Hepatocyte (in vitro differentiated cells): ENCODE data around the gene DPH2. TPM values are rescaled to one million over a fixed set of nuclear protein-coding genes. Genes with fewer than 3 reads are reported as not detected.
A peak's percentile ranks its signal among the peaks of the same experiment; 100 is the strongest.

Source experiments
- DNase-seq: peaks from one replicate; pipeline ENCODE4 v3.0.0-alpha.2; 2016; ENCODE audit warnings: low spot score
- H2AFZ ChIP-seq: fragments of 200-600 bp; sonication (generic); 2 replicates; pipeline ENCODE4 v1.6.0; 2016; ENCODE audit warnings: antibody characterized with exemption, mild to moderate bottlenecking
- H3K27ac ChIP-seq: fragments of 200-600 bp; sonication (generic); 2 replicates; pipeline ENCODE4 v1.5.1; 2016; ENCODE audit warnings: mild to moderate bottlenecking
- H3K27me3 ChIP-seq: fragments of 200-600 bp; sonication (generic); 2 replicates; pipeline ENCODE4 v1.6.1; 2016
- H3K36me3 ChIP-seq: fragments of 200-600 bp; sonication (generic); replicated peaks from 2 replicates; pipeline ENCODE4 v1.5.1; 2016; ENCODE audit warnings: low read depth; ENCODE audit not compliant: insufficient read depth
- H3K4me1 ChIP-seq: fragments of 200-600 bp; sonication (generic); 2 replicates; pipeline ENCODE4 v1.5.1; 2016; ENCODE audit warnings: mild to moderate bottlenecking, moderate library complexity; ENCODE audit not compliant: insufficient read depth
- H3K4me2 ChIP-seq: fragments of 200-600 bp; sonication (generic); 2 replicates; pipeline ENCODE4 v1.6.0; 2016
- H3K4me3 ChIP-seq: fragments of 200-600 bp; sonication (generic); 2 replicates; pipeline ENCODE4 v1.5.1; 2016; ENCODE audit warnings: mild to moderate bottlenecking
- H3K79me2 ChIP-seq: fragments of 200-600 bp; sonication (generic); 2 replicates; pipeline ENCODE4 v1.6.0; 2017; ENCODE audit warnings: mild to moderate bottlenecking
- H3K9me2 ChIP-seq: fragments of 200-600 bp; sonication (generic); replicated peaks from 2 replicates; pipeline ENCODE4 v1.6.0; 2017; ENCODE audit warnings: mild to moderate bottlenecking; ENCODE audit not compliant: insufficient read depth
- H3K9me3 ChIP-seq: fragments of 200-600 bp; sonication (generic); 2 replicates; pipeline ENCODE4 v1.5.1; 2016; ENCODE audit warnings: low read depth, mild to moderate bottlenecking
- H4K20me1 ChIP-seq: fragments of 200-600 bp; sonication (generic); 2 replicates; pipeline ENCODE4 v1.6.0; 2016; ENCODE audit warnings: mild to moderate bottlenecking; ENCODE audit not compliant: insufficient read depth, poor library complexity, severe bottlenecking
- CTCF ChIP-seq: fragments of 200-600 bp; sonication (generic); IDR thresholded peaks from 2 replicates; pipeline ENCODE4 v1.5.1; 2016; ENCODE audit warnings: antibody characterized with exemption, mild to moderate bottlenecking; ENCODE audit not compliant: poor library complexity
- EZH2 ChIP-seq: fragments of 200-600 bp; sonication (generic); IDR thresholded peaks from 2 replicates; pipeline ENCODE4 v1.6.1; 2016; ENCODE audit warnings: antibody characterized with exemption, mild to moderate bottlenecking, borderline replicate concordance
- EZH2phosphoT487 ChIP-seq: fragments of 200-600 bp; sonication (generic); IDR thresholded peaks from one replicate; pipeline ENCODE4 v1.6.1; 2018; ENCODE audit warnings: antibody characterized with exemption, mild to moderate bottlenecking, low read depth, moderate library complexity; ENCODE audit not compliant: unreplicated experiment, severe bottlenecking
- WGBS: methylation state at CpG from one replicate; pipeline ENCODE4 v1.1.6; 2016; ENCODE audit warnings: low lambda C conversion rate; ENCODE audit errors: missing lambda C conversion rate; 5-methylcytosine and 5-hydroxymethylcytosine counted together
- polyA plus RNA-seq: library from polyadenylated mRNA; unstranded; fragments of >200 nt; fragmentation: Nextera tagmentation; extraction: Ambion mirVana; gene quantifications from 2 replicates; pipeline ENCODE4 v1.2.1, GENCODE V29; 2016
- total RNA-seq: library from RNA; depleted of rRNA; stranded (reverse); fragments of >200 nt; gene quantifications from 2 replicates; pipeline ENCODE4 v1.2.3, GENCODE V29; 2014

The DPH2 gene
- total and polyA plus RNA-seq, 2 experiments from 2014 or later: 18.6 to 21.5 TPM

GRCh38 chr1:43976045-43976444, 6.2 kb downstream of the DPH2 start:
- no peaks in the 10 kb centered on the region for H3K9me2 ChIP-seq
- H3K79me2 ChIP-seq: peaks cover 47% of the 10 kb centered on the region
- H4K20me1 ChIP-seq: peaks cover 30% of the 10 kb centered on the region
- H3K4me3 ChIP-seq: peak overlapping the region; percentile 89
- no peaks in the 10 kb centered on the region for H3K27me3 ChIP-seq
- no peak overlapping the region for H2AFZ ChIP-seq
- peak overlapping the region; percentile 97 for H3K27ac ChIP-seq
- TF ChIP-seq EZH2: no peak
- TF ChIP-seq CTCF: no peak
- TF ChIP-seq EZH2phosphoT487: no peak
- H3K4me1 ChIP-seq: peaks cover 35% of the 10 kb centered on the region
- peak overlapping the region; percentile 93 for H3K4me2 ChIP-seq
- DNase-seq: no peak
- no peaks in the 10 kb centered on the region for H3K9me3 ChIP-seq
- 88% methylated on average over 4 of the region's 4 CpGs for WGBS
- no peaks in the 10 kb centered on the region for H3K36me3 ChIP-seq

GRCh38 chr1:43976890-43977289, 7.1 kb downstream of the DPH2 start:
- Histone ChIP-seq H3K36me3 (no peaks in the 10 kb centered on the region), H3K27me3 (no peaks in the 10 kb centered on the region), H2AFZ (no peak overlapping the region), H4K20me1 (peaks cover 30% of the 10 kb centered on the region), H3K9me2 (no peaks in the 10 kb centered on the region), H3K27ac (no peak overlapping the region), H3K4me3 (no peak overlapping the region), H3K9me3 (no peaks in the 10 kb centered on the region), H3K4me2 (peak overlapping the region; percentile 93), H3K79me2 (peaks cover 53% of the 10 kb centered on the region), H3K4me1 (peaks cover 35% of the 10 kb centered on the region)
- TF ChIP-seq EZH2 (no peak), CTCF (no peak), EZH2phosphoT487 (no peak)
- DNase-seq: no peak
- 95% methylated on average over 8 of the region's 8 CpGs for WGBS

- Histone ChIP-seq H3K9me2 (no peaks in the 10 kb centered on the region), H3K79me2 (peaks cover 53% of the 10 kb centered on the region), H3K27me3 (no peaks in the 10 kb centered on the region), H3K27ac (no peak overlapping the region), H3K4me1 (peaks cover 35% of the 10 kb centered on the region), H2AFZ (no peak overlapping the region), H3K4me3 (no peak overlapping the region), H3K36me3 (no peaks in the 10 kb centered on the region), H4K20me1 (peaks cover 30% of the 10 kb centered on the region), H3K9me3 (no peaks in the 10 kb centered on the region), H3K4me2 (peak overlapping the region; percentile 93)
- 86% methylated on average over 9 of the region's 9 CpGs for WGBS
- no peak for DNase-seq
- TF ChIP-seq EZH2phosphoT487 (no peak), EZH2 (no peak), CTCF (no peak)
These were observed 7.8 kb downstream of the DPH2 start for GRCh38 chr1:43977376-43978263.
